IPS-NIHi7 (cell line): ENCODE data around the gene TBCK.
"Not testable (repeated sequence)": the region's sequence is repeated elsewhere in the genome, so short reads cannot be mapped to it uniquely, and the experiment has no call there.

ENCODE experiments used
- DNase-seq: peaks from one replicate; pipeline ENCODE4 v3.0.0; 2012; ENCODE audit warnings: mixed read lengths; ENCODE audit errors: extremely low spot score

TBCK gene

GRCh38 chr4:106321814-106322213 is 5.8 kb upstream of the TBCK start:
- DNase-seq, result not testable (repeated sequence)

- not testable (repeated sequence) for DNase-seq
Measured at GRCh38 chr4:106321168-106321567, 5.2 kb upstream of the TBCK start.

- DNase-seq, result no peak
Measured at GRCh38 chr4:106320235-106320634, 4.2 kb upstream of the TBCK start.

GRCh38 chr4:106318511-106318910 is 2.5 kb upstream of the TBCK start:
- DNase-seq, result no peak

GRCh38 chr4:106317815-106318214 is 1.8 kb upstream of the TBCK start:
- DNase-seq, result no peak

- DNase-seq, result no peak
Measured at GRCh38 chr4:106316773-106317409, 882 bp upstream of the TBCK start.

- DNase-seq, result no peak
Measured at GRCh38 chr4:106315476-106315967, 487 bp downstream of the TBCK start.

- DNase-seq, result no peak
Measured at GRCh38 chr4:106314960-106315359, 1.0 kb downstream of the TBCK start.

GRCh38 chr4:106312997-106313522 is 2.9 kb downstream of the TBCK start:
- no peak for DNase-seq

- no peak for DNase-seq
Measured at GRCh38 chr4:106312377-106312776, 3.6 kb downstream of the TBCK start.

GRCh38 chr4:106306561-106306960 is 9.4 kb downstream of the TBCK start:
- no peak for DNase-seq

- DNase-seq, result no peak
Measured at GRCh38 chr4:106305435-106306055, 10.5 kb downstream of the TBCK start.

- no peak for DNase-seq
Measured at GRCh38 chr4:106304632-106305031, 11.4 kb downstream of the TBCK start.

GRCh38 chr4:106303548-106304281 is 12.3 kb downstream of the TBCK start:
- DNase-seq, result no peak

- DNase-seq, result no peak
Measured at GRCh38 chr4:106302062-106302438, 14.0 kb downstream of the TBCK start.

GRCh38 chr4:106301393-106302061 is 14.5 kb downstream of the TBCK start:
- DNase-seq, result no peak

- no peak for DNase-seq
Measured at GRCh38 chr4:106299977-106300376, 16.0 kb downstream of the TBCK start.

GRCh38 chr4:106297245-106298035 is 18.6 kb downstream of the TBCK start:
- no peak for DNase-seq

GRCh38 chr4:106294062-106294461 is 21.9 kb downstream of the TBCK start:
- DNase-seq, result no peak

GRCh38 chr4:106291678-106292077 is 24.3 kb downstream of the TBCK start:
- no peak for DNase-seq

GRCh38 chr4:106289737-106290136 is 26.3 kb downstream of the TBCK start:
- no peak for DNase-seq
